HepG2 (cell line): ENCODE results near the gene MRPS35. TPM values are rescaled to one million over a fixed set of nuclear protein-coding genes. Genes with fewer than 3 reads are reported as not detected.
A peak's percentile ranks its signal among the peaks of the same experiment; 100 is the strongest.

Source experiments
- ARID2 ChIP-seq: sonication (generic); formaldehyde crosslinking; IDR thresholded peaks from 2 replicates; pipeline ENCODE4 v1.8.1; 2022; ENCODE audit warnings: mild to moderate bottlenecking, missing genetic modification reagents, borderline replicate concordance
- DNMT1 ChIP-seq: sonication (generic); formaldehyde crosslinking; IDR thresholded peaks from 2 replicates; pipeline ENCODE4 v1.5.1; 2020; ENCODE audit warnings: mild to moderate bottlenecking, missing genetic modification reagents
- FIP1L1 ChIP-seq: fragments of 200-400 bp; formaldehyde crosslinking; IDR thresholded peaks from 2 replicates; pipeline ENCODE4 v1.6.1; 2018; ENCODE audit warnings: low read depth, mild to moderate bottlenecking, low read length, moderate library complexity, borderline replicate concordance; ENCODE audit not compliant: insufficient read depth
- FOXP1 ChIP-seq, 2 experiments: fragments of 450-650 bp in 1 of 2; IDR thresholded peaks; 2 replicates each; pipeline ENCODE4 v1.6.1; 2017 to 2018; ENCODE audit warnings: antibody characterized with exemption in 1 of 2
- HOXD1 ChIP-seq: sonication (generic); formaldehyde crosslinking; IDR thresholded peaks from 2 replicates; pipeline ENCODE4 v1.5.0; 2020; ENCODE audit warnings: missing genetic modification reagents
- MED1 ChIP-seq: sonication (generic); formaldehyde crosslinking; IDR thresholded peaks from 2 replicates; pipeline ENCODE4 v1.4.0; 2020; ENCODE audit warnings: missing genetic modification reagents
- NCOA2 ChIP-seq: sonication (generic); formaldehyde crosslinking; IDR thresholded peaks from 2 replicates; pipeline ENCODE4 v1.8.0; 2022; ENCODE audit warnings: inconsistent platforms
- NFRKB ChIP-seq: fragments of 450-650 bp; IDR thresholded peaks from 2 replicates; pipeline ENCODE4 v1.6.1; 2017
- POGZ ChIP-seq: sonication (generic); formaldehyde crosslinking; IDR thresholded peaks from 2 replicates; pipeline ENCODE4 v1.4.0; 2020; ENCODE audit warnings: mild to moderate bottlenecking, missing genetic modification reagents
- SP140L ChIP-seq: sonication (generic); formaldehyde crosslinking; IDR thresholded peaks from 2 replicates; pipeline ENCODE4 v1.4.0; 2020; ENCODE audit warnings: missing genetic modification reagents, borderline replicate concordance
- SRSF1 ChIP-seq: fragments of 200-400 bp; formaldehyde crosslinking; optimal IDR thresholded peaks from 2 replicates; pipeline ENCODE3; 2017; ENCODE audit warnings: mild to moderate bottlenecking, low read depth, low read length, moderate library complexity
- ZNF629 ChIP-seq: sonication (generic); formaldehyde crosslinking; conservative IDR thresholded peaks from 2 replicates; pipeline ENCODE4 v1.5.0; 2020; ENCODE audit warnings: missing genetic modification reagents
- ZNF883 ChIP-seq: sonication (generic); formaldehyde crosslinking; IDR thresholded peaks from 2 replicates; pipeline ENCODE4 v1.5.1; 2020; ENCODE audit warnings: mild to moderate bottlenecking, missing genetic modification reagents; ENCODE audit errors: not compliant biosample characterization
- polyA plus RNA-seq, 8 experiments: library from polyadenylated mRNA; depleted of rRNA in 3 of 8; stranded (reverse) in 7 of 8; unstranded in 1 of 8; fragments of >200 nt; fragmentation: Illumina TruSeq in 4 of 8; extraction: Trizol in 4 of 8; gene quantifications; 2 replicates each; pipeline versions ENCODE4 v1.2.1 to v1.2.3, GENCODE V29; 2011 to 2016; ENCODE audit warnings: low read depth in 4 of 8, missing spikeins in 1 of 8, mixed read lengths in 1 of 8; ENCODE audit not compliant: insufficient read depth in 1 of 8
- total RNA-seq, 5 experiments: library from RNA; depleted of rRNA; stranded (reverse); fragments of >200 nt; fragmentation: Illumina TruSeq; extraction: Trizol; gene quantifications; 2 replicates each; pipeline ENCODE4 v1.2.3, GENCODE V29; 2016; ENCODE audit warnings: low read depth in 1 of 5
- TF ChIP-seq, protein P1 (sequence below): sonication (generic); formaldehyde crosslinking; IDR thresholded peaks from 2 replicates; pipeline ENCODE4 v1.5.1; 2020; ENCODE audit warnings: missing genetic modification reagents, mild to moderate bottlenecking, borderline replicate concordance
- TF ChIP-seq, protein P2 (sequence below): sonication (generic); formaldehyde crosslinking; IDR thresholded peaks from 2 replicates; pipeline ENCODE4 v1.4.0; 2020; ENCODE audit warnings: mild to moderate bottlenecking, missing genetic modification reagents
- TF ChIP-seq, protein P3 (sequence below): sonication (generic); formaldehyde crosslinking; conservative IDR thresholded peaks from 2 replicates; pipeline ENCODE4 v1.8.0; 2022; ENCODE audit warnings: mild to moderate bottlenecking, moderate library complexity, missing genetic modification reagents
- TF ChIP-seq, protein P4 (sequence below): sonication (generic); formaldehyde crosslinking; IDR thresholded peaks from 2 replicates; pipeline ENCODE4 v1.4.0; 2020; ENCODE audit warnings: missing genetic modification reagents
- TF ChIP-seq, protein P5 (sequence below), 2 experiments: fragments of 450-650 bp in 1 of 2; sonication (generic) in 1 of 2; formaldehyde crosslinking; IDR thresholded peaks; 2 replicates each; pipeline versions ENCODE4 v1.5.0 to v1.8.0; 2020 to 2022; ENCODE audit warnings: mild to moderate bottlenecking in 1 of 2, missing genetic modification reagents in 1 of 2
- TF ChIP-seq, protein P6 (sequence below): sonication (generic); formaldehyde crosslinking; IDR thresholded peaks from 2 replicates; pipeline ENCODE4 v1.4.0; 2020; ENCODE audit warnings: missing genetic modification reagents
- TF ChIP-seq, protein P7 (sequence below): sonication (generic); formaldehyde crosslinking; IDR thresholded peaks from 2 replicates; pipeline ENCODE4 v1.4.0; 2020; ENCODE audit warnings: mild to moderate bottlenecking, missing genetic modification reagents

The MRPS35 gene
- total and polyA plus RNA-seq, 2 of the 13 experiments (the other 11 are each of a cell fraction or from before 2014, with no cell fraction given): 63.4 to 104 TPM

DNA sequence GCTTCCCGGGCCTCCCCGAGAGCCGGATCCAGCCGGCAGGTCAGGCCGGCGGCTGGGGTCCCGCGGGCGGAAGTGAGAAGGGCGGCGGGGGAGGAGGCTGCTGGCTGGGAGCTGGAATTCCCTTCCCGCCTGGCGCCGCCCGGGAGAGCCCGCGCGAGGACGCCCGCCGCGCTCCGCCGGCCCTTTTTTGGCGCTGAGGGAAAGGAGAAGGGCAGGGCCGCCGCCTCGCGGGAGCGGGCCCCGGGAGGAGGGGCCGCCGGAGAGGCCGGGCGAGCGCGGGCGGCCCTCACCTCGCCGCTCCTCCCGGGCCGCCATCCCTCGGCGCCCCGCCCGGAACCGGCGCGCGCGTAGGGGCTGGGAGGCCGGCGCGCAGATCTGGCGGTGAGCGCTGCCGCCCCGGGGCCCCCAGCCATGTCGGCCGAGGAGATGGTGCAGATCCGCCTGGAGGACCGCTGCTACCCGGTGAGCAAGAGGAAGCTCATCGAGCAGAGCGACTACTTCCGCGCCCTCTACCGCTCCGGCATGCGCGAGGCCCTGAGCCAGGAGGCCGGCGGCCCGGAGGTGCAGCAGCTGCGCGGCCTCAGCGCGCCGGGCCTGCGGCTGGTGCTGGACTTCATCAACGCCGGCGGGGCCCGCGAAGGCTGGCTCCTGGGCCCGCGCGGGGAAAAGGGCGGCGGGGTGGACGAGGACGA is 69.4 kb downstream of the MRPS35 start, which contains the start of the genes KLHL42 and MANSC4 (continued):
- TF ChIP-seq, protein P1, sequence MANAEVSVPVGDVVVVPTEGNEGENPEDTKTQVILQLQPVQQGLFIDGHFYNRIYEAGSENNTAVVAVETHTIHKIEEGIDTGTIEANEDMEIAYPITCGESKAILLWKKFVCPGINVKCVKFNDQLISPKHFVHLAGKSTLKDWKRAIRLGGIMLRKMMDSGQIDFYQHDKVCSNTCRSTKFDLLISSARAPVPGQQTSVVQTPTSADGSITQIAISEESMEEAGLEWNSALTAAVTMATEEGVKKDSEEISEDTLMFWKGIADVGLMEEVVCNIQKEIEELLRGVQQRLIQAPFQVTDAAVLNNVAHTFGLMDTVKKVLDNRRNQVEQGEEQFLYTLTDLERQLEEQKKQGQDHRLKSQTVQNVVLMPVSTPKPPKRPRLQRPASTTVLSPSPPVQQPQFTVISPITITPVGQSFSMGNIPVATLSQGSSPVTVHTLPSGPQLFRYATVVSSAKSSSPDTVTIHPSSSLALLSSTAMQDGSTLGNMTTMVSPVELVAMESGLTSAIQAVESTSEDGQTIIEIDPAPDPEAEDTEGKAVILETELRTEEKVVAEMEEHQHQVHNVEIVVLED (CRISPR knock-in tag): no peak
- TF ChIP-seq DNMT1 (CRISPR knock-in tag) (peak; percentile 60; the same call in 1 of the 2 replicates), FOXP1 (IDR thresholded peaks at IDR 0.05) (no peak), FOXP1 (CRISPR knock-in tag; IDR thresholded peaks at IDR 0.05) (no peak), HOXD1 (CRISPR knock-in tag) (0 out of 2 replicates have a peak, but pooled peaks have one; percentile 25), ZNF629 (CRISPR knock-in tag) (0 out of 2 replicates have a peak, but pooled peaks have one; percentile 7), POGZ (CRISPR knock-in tag) (peak; percentile 55; the same call in 1 of the 2 replicates), SP140L (CRISPR knock-in tag) (no peak), NFRKB (no peak), ZNF883 (CRISPR knock-in tag) (no peak), SRSF1 (no peak), NCOA2 (no peak), FIP1L1 (no peak), MED1 (peak; percentile 57), ARID2 (no peak)
- TF ChIP-seq, protein P2, sequence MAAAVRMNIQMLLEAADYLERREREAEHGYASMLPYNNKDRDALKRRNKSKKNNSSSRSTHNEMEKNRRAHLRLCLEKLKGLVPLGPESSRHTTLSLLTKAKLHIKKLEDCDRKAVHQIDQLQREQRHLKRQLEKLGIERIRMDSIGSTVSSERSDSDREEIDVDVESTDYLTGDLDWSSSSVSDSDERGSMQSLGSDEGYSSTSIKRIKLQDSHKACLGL (CRISPR knock-in tag): peak; percentile 82; the same call in 1 of the 2 replicates
- TF ChIP-seq, protein P3, sequence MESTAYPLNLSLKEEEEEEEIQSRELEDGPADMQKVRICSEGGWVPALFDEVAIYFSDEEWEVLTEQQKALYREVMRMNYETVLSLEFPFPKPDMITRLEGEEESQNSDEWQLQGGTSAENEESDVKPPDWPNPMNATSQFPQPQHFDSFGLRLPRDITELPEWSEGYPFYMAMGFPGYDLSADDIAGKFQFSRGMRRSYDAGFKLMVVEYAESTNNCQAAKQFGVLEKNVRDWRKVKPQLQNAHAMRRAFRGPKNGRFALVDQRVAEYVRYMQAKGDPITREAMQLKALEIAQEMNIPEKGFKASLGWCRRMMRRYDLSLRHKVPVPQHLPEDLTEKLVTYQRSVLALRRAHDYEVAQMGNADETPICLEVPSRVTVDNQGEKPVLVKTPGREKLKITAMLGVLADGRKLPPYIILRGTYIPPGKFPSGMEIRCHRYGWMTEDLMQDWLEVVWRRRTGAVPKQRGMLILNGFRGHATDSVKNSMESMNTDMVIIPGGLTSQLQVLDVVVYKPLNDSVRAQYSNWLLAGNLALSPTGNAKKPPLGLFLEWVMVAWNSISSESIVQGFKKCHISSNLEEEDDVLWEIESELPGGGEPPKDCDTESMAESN (CRISPR knock-in tag): peak; percentile 60
- TF ChIP-seq, protein P4, sequence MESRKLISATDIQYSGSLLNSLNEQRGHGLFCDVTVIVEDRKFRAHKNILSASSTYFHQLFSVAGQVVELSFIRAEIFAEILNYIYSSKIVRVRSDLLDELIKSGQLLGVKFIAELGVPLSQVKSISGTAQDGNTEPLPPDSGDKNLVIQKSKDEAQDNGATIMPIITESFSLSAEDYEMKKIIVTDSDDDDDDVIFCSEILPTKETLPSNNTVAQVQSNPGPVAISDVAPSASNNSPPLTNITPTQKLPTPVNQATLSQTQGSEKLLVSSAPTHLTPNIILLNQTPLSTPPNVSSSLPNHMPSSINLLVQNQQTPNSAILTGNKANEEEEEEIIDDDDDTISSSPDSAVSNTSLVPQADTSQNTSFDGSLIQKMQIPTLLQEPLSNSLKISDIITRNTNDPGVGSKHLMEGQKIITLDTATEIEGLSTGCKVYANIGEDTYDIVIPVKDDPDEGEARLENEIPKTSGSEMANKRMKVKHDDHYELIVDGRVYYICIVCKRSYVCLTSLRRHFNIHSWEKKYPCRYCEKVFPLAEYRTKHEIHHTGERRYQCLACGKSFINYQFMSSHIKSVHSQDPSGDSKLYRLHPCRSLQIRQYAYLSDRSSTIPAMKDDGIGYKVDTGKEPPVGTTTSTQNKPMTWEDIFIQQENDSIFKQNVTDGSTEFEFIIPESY (CRISPR knock-in tag): no peak
- TF ChIP-seq, protein P5, sequence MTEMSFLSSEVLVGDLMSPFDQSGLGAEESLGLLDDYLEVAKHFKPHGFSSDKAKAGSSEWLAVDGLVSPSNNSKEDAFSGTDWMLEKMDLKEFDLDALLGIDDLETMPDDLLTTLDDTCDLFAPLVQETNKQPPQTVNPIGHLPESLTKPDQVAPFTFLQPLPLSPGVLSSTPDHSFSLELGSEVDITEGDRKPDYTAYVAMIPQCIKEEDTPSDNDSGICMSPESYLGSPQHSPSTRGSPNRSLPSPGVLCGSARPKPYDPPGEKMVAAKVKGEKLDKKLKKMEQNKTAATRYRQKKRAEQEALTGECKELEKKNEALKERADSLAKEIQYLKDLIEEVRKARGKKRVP (CRISPR knock-in tag; IDR thresholded peaks at IDR 0.05): no peak
- TF ChIP-seq, protein P6, sequence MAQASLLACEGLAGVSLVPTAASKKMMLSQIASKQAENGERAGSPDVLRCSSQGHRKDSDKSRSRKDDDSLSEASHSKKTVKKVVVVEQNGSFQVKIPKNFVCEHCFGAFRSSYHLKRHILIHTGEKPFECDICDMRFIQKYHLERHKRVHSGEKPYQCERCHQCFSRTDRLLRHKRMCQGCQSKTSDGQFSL (CRISPR knock-in tag): peak; percentile 46; the same call in 1 of the 2 replicates
- TF ChIP-seq, protein P7, sequence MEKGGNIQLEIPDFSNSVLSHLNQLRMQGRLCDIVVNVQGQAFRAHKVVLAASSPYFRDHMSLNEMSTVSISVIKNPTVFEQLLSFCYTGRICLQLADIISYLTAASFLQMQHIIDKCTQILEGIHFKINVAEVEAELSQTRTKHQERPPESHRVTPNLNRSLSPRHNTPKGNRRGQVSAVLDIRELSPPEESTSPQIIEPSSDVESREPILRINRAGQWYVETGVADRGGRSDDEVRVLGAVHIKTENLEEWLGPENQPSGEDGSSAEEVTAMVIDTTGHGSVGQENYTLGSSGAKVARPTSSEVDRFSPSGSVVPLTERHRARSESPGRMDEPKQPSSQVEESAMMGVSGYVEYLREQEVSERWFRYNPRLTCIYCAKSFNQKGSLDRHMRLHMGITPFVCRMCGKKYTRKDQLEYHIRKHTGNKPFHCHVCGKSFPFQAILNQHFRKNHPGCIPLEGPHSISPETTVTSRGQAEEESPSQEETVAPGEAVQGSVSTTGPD (CRISPR knock-in tag): no peak
